Astrocyte of the cerebellum (primary cell): ENCODE data around the gene WDFY2.
"Not testable (repeated sequence)": the region's sequence is repeated elsewhere in the genome, so short reads cannot be mapped to it uniquely, and the experiment has no call there.

Experiments
- DNase-seq: peaks from one replicate; pipeline ENCODE4 v3.0.0-alpha.2; 2011; ENCODE audit warnings: low read depth
- H3K4me3 ChIP-seq: 2 replicates; pipeline ENCODE4 v1.5.1; 2011; ENCODE audit warnings: mild to moderate bottlenecking, low read depth, low read length, moderate library complexity
- CTCF ChIP-seq: IDR thresholded peaks from 2 replicates; pipeline ENCODE4 v1.5.1; 2012; ENCODE audit warnings: low read length, low read depth, moderate library complexity, mild to moderate bottlenecking; ENCODE audit errors: missing control alignments
- in situ Hi-C: cut with HindIII; loops from 2 replicates; pipeline ENCODE4 v1.10.0; 2017; ENCODE audit warnings: low sequenced_read_pairs

Gene WDFY2

DNA sequence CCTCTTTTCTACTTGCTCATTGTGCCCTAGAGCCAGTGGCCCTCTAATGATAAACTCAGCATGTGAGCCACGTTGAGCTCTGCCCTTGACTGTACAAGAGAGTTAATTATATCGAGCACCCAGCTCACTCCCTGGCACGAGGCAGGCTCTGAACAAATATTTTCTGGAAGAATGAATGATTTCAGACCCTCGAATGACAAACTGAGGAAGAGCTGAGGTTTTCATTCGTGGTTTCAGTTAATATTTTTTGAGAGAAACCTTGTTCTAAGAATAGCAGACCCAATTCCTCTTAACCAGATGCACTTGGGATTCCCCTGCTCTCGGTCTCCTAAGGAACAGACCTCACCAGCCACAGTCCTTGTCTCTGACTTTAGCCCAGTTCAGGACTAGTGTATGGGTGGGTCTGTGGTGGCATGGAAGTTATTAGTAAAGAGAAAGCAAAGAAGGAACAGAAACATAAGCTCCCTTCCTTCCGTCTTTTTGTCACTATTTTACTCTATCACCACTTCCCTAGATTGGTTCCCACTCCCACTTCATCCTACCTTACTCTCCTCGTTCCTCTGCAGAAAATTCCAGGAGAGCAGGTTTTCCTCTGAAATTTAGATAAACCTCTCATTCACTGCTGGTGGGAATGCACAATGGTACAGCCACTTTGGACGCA is 22.1 kb upstream of the WDFY2 start:
- in situ Hi-C loops, result no loop called here
- H3K4me3 ChIP-seq, result no peak overlapping the region
- DNase-seq, result no peak
- no peak for TF ChIP-seq CTCF

DNA sequence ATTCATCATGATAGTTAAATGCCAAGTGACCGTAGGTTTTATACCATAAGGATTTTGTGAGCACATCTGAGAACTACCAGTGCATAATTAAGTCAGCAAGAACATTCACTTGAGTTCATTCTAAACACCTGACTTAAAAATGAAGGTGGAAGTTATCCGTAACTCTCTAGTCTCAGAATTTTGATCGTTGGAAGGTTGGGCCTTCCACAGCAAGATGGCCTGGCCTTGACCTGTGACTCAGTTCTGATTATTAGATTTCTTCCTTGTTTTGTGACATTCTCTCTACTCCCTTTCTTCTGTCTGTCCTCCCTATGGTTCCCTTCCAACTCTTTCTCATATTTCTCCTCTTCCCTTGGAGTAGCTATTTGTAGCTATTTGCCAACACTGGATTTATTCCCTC is 20.0 kb upstream of the WDFY2 start:
- in situ Hi-C loops, result no loop called here
- H3K4me3 ChIP-seq, result no peak overlapping the region
- no peak for TF ChIP-seq CTCF
- DNase-seq, result no peak

DNA sequence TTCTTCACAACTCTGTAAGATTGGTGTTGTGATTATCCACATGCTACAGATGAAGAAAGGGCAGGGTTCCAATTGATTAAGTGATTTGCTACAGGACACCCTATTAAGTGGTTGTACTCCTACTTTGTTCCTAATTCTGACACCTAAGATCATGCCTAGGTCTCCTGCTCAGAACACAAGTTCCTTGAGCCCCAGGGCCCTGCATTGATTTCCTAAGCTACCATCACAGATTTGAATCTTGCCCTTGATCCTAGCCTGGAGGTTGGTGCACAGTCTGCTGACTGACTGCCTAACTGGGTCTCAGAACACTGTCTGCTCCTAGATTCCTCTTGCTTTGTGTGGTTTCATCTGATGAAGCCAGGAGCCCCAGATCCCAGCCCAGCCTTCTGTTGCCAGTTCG is 19.6 kb upstream of the WDFY2 start:
- in situ Hi-C loops, result no loop called here
- H3K4me3 ChIP-seq, result no peak overlapping the region
- DNase-seq, result no peak
- no peak for TF ChIP-seq CTCF

DNA sequence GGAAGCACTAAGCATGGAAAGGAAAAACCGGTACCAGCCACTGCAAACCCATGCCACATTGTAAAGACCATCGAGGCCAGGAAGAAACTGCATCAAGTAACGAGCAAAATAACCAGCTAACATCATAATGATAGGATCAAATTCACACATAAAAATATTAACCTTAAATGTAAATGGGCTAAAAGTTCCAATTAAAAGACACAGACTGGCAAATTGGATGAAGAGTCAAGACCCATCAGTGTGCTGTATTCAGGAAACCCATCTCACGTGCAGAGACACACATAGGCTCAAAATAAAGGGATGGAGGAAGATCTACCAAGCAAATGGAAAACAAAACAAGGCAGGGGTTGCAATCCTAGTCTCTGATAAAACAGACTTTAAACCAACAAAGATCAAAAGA is 15.3 kb upstream of the WDFY2 start:
- DNase-seq, in situ Hi-C loops, H3K4me3 ChIP-seq: not testable (repeated sequence)

- no peak overlapping the region for H3K4me3 ChIP-seq
- in situ Hi-C loops, result no loop called here
- no peak for TF ChIP-seq CTCF
Observed at GRCh38 chr13:51576754-51577153, 7.5 kb upstream of the WDFY2 start.

DNA sequence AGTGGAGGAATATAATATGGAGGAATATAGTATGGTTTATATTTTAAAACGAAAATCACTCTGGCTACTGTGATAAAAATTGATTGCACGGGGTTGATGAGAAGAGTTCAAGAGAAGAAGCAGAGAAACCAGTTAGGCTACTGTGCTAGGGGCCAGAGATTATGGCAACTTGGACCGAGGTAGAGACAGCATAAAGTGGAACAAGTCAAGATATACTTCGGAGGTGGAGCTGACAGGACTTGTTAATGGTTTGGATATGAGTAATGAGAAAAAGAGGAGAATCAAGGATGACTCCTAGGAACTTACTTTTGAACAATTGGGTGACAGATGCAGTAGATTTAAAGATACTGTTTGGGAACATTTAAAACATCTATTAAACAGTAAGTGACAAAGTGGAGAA is 6.6 kb upstream of the WDFY2 start:
- DNase-seq, result no peak
- TF ChIP-seq CTCF, result no peak
- H3K4me3 ChIP-seq, result no peak overlapping the region
- in situ Hi-C loops, result no loop called here

More at GRCh38 chr13:51576754-51577153, 7.5 kb upstream of the WDFY2 start:
- no peak for DNase-seq

GRCh38 chr13:51579676-51580075 is 4.6 kb upstream of the WDFY2 start:
- no peak for DNase-seq
- in situ Hi-C loops, result no loop called here
- H3K4me3 ChIP-seq, result no peak overlapping the region
- no peak for TF ChIP-seq CTCF
